GM18499 (cell line): ENCODE results near the gene MOB3A.

Source experiments
- ATAC-seq: cut with Tn5 transposase; IDR thresholded peaks from one replicate; pipeline ENCODE4 v1.9.1; 2021; ENCODE audit warnings: moderate number of reproducible peaks; ENCODE audit not compliant: insufficient read depth, unreplicated experiment

The MOB3A gene

GRCh38 chr19:2126879-2127518 lies 30.9 kb upstream of the MOB3A start:
- no peak for ATAC-seq

- no peak for ATAC-seq
Measured at GRCh38 chr19:2123682-2124387, 27.7 kb upstream of the MOB3A start.

- ATAC-seq: no peak
Measured at GRCh38 chr19:2122982-2123381, 26.9 kb upstream of the MOB3A start.

GRCh38 chr19:2122251-2122650 lies 26.1 kb upstream of the MOB3A start:
- ATAC-seq: no peak

- ATAC-seq: no peak
Measured at GRCh38 chr19:2121416-2122051, 25.4 kb upstream of the MOB3A start.

GRCh38 chr19:2120821-2121220 lies 24.7 kb upstream of the MOB3A start:
- no peak for ATAC-seq

- ATAC-seq: no peak
Measured at GRCh38 chr19:2119921-2120785, 24.0 kb upstream of the MOB3A start.

GRCh38 chr19:2118438-2118837 lies 22.3 kb upstream of the MOB3A start:
- ATAC-seq: no peak

- no peak for ATAC-seq
Measured at GRCh38 chr19:2117215-2117960, 21.3 kb upstream of the MOB3A start.

GRCh38 chr19:2116507-2116906 lies 20.4 kb upstream of the MOB3A start:
- no peak for ATAC-seq

- ATAC-seq: no peak
Measured at GRCh38 chr19:2115911-2116426, 19.8 kb upstream of the MOB3A start.

- no peak for ATAC-seq
Measured at GRCh38 chr19:2115324-2115723, 19.2 kb upstream of the MOB3A start.

- ATAC-seq: no peak
Measured at GRCh38 chr19:2114821-2115220, 18.7 kb upstream of the MOB3A start.

- ATAC-seq: no peak
Measured at GRCh38 chr19:2114218-2114617, 18.1 kb upstream of the MOB3A start.

- no peak for ATAC-seq
Measured at GRCh38 chr19:2113439-2114211, 17.5 kb upstream of the MOB3A start.

GRCh38 chr19:2112516-2113320 lies 16.6 kb upstream of the MOB3A start:
- no peak for ATAC-seq

- no peak for ATAC-seq
Measured at GRCh38 chr19:2111886-2112285, 15.8 kb upstream of the MOB3A start.

- no peak for ATAC-seq
Measured at GRCh38 chr19:2111425-2111824, 15.3 kb upstream of the MOB3A start.
